ENCODE measurements around the gene MFSD11.

DNA sequence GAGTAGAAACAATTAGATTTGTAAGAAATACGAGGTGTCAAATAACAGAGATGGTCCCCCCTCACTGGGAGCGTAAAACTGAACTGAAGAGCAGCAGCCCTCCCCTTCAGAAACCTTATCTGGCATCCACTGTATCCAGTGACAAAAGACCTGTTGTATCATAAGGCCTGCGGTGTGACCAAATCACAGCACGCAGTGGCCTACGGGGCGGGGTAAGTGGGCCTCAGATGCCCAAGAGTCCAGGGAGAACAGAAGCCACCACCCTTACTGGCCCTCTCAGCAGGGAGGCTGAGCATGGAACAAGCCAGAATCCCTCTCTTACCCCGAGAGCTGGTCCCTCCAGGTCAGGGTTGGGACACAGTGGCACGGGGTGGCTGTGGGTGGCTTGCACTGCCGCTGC is 17.0 kb upstream of the MFSD11 start:
- TF ChIP-seq EP300 (IDR thresholded peaks at IDR 0.05) (no peak), POLR2A (IDR thresholded peaks at IDR 0.05) (no peak)
- TF ChIP-seq, protein P1, sequence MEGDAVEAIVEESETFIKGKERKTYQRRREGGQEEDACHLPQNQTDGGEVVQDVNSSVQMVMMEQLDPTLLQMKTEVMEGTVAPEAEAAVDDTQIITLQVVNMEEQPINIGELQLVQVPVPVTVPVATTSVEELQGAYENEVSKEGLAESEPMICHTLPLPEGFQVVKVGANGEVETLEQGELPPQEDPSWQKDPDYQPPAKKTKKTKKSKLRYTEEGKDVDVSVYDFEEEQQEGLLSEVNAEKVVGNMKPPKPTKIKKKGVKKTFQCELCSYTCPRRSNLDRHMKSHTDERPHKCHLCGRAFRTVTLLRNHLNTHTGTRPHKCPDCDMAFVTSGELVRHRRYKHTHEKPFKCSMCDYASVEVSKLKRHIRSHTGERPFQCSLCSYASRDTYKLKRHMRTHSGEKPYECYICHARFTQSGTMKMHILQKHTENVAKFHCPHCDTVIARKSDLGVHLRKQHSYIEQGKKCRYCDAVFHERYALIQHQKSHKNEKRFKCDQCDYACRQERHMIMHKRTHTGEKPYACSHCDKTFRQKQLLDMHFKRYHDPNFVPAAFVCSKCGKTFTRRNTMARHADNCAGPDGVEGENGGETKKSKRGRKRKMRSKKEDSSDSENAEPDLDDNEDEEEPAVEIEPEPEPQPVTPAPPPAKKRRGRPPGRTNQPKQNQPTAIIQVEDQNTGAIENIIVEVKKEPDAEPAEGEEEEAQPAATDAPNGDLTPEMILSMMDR (IDR thresholded peaks at IDR 0.05): no peak
